ENCODE data around the gene PPP4R2.

Gene PPP4R2

GRCh38 chr3:73069775-73070444 lies 73.3 kb downstream of the PPP4R2 start:
- DNase-seq, result no peak

GRCh38 chr3:73070675-73071575 lies 74.3 kb downstream of the PPP4R2 start:
- no peak for DNase-seq

GRCh38 chr3:73071952-73072351 lies 75.3 kb downstream of the PPP4R2 start:
- no peak for DNase-seq

- no peak for DNase-seq
These were observed 76.0 kb downstream of the PPP4R2 start for GRCh38 chr3:73072634-73073033.

- DNase-seq, result no peak
These were observed 76.6 kb downstream of the PPP4R2 start for GRCh38 chr3:73073091-73073707.

GRCh38 chr3:73074781-73075180 lies 78.2 kb downstream of the PPP4R2 start:
- DNase-seq, result no peak

GRCh38 chr3:73080216-73080966 lies 83.8 kb downstream of the PPP4R2 start:
- peak in 1 of 56 donors; percentile 2 for DNase-seq

- DNase-seq, result no peak
These were observed 84.5 kb downstream of the PPP4R2 start for GRCh38 chr3:73081140-73081539.

- DNase-seq, result no peak
These were observed 87.6 kb downstream of the PPP4R2 start for GRCh38 chr3:73084170-73084569.

- DNase-seq, result peak in 29 of 56 donors; percentile 0 to 75 (median 15)
These were observed 89.5 kb downstream of the PPP4R2 start for GRCh38 chr3:73086071-73086494.

GRCh38 chr3:73094129-73094528 lies 97.5 kb downstream of the PPP4R2 start:
- DNase-seq, result no peak

GRCh38 chr3:73094951-73095350 lies 98.3 kb downstream of the PPP4R2 start:
- DNase-seq, result no peak

- no peak for DNase-seq
These were observed 99.6 kb downstream of the PPP4R2 start for GRCh38 chr3:73096169-73096568.

GRCh38 chr3:73098026-73098425 lies 101.4 kb downstream of the PPP4R2 start:
- DNase-seq, result no peak

- DNase-seq, result no peak
These were observed 102.3 kb downstream of the PPP4R2 start for GRCh38 chr3:73098873-73099272.

GRCh38 chr3:73100741-73101559 lies 104.3 kb downstream of the PPP4R2 start:
- DNase-seq, result peak in 54 of 56 donors; percentile 6 to 94 (median 64)

GRCh38 chr3:73101881-73102280 lies 105.3 kb downstream of the PPP4R2 start:
- DNase-seq, result no peak

- DNase-seq, result no peak
These were observed 110.6 kb downstream of the PPP4R2 start for GRCh38 chr3:73107215-73107614.

GRCh38 chr3:73107676-73108187 lies 111.1 kb downstream of the PPP4R2 start:
- DNase-seq, result no peak

GRCh38 chr3:73108750-73109149 lies 112.1 kb downstream of the PPP4R2 start:
- DNase-seq, result no peak

Data from nucleus accumbens (tissue), 56 donors.